GM18520 (cell line): Measurements from ENCODE around the gene CEACAM18.

Source experiments
- ATAC-seq: cut with Tn5 transposase; IDR thresholded peaks from one replicate; pipeline ENCODE4 v1.9.1; 2021; ENCODE audit not compliant: unreplicated experiment

Gene CEACAM18

DNA sequence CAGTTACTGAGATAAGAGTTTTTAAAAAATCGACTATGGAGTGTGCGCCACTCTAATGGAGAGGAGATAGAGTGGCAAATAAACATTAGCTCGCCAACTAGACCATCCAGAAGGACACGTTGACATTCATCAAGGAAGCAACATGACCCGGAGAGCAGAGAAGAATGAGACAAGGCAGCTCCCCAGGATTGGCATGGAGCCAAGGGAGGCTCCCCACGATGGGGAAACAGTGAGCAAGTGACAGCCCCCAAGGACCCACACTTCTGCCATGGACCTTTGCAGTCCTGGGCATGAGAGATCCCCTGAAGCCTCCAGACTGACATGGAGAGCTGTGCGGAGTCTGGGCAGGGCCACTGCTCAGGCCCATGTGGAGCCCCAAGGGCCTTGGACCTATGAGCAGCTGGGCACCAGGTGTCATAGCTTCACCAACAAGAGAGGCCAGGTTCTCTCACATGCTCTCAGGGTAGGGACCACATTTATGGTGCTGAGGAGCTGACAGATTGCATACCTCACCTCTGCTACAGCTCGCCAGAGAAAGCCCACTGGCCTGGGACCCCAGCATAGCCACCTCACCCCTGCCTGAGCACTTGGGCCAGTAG, 46.4 kb downstream of the CEACAM18 start:
- ATAC-seq, result no peak

DNA sequence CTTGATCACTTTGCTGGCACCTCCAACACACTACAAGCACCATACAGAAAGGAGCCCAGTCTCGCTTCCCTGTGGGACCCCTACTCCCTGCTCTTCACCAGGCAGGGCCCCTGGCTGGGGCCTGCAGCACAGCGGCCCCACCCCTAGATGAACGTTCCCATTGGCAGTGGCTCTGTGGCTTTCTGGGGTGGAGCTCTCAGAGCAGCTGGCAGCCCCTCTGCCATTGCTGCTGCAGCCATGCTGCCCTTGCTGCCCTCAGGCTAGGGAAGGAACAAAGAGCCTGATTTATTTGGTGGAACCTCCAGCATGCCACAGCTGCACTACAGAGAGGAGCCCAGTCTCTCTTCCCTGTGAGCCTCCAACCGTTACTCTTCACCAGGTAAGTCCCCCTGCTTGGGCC, 47.3 kb downstream of the CEACAM18 start:
- ATAC-seq, result no peak

DNA sequence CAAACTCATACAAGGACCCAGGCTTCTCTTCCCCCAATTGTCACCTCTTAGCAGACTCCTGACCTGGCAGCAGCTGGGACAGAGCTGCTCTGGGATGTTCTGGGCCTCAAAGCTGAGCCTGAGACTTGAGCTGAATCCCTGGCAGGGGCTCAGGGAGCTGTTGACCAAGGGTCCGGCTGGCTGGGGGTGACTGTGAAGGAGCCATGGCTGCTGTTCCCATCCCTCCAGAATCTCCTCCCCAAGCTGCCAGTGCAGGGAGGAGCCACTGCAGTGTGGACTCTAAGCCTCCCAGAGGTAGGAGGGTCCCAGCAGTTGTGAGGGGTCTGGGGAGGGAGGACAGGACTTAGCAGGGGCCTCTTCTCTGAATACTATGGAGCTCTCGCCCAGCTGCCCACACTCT, 51.0 kb downstream of the CEACAM18 start:
- ATAC-seq, result no peak

DNA sequence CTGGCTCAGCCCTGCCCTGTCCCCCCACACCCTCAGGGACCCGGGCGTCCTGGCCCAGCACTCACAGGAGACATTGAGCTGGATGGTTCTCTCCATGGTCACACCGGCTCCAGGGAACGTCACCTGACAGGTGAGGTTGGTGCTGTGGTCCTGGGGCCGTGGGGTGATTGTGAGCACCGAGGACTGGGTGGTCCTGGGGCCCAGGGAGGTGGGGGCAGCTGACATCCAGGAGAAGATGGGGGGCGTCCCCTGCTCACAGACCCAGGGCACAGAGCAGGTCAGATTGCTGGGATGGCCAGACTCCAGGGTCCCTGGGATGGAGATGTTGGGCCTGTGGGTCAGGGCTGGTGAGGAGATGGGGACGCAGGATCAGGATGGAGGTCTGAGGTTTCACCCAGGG, 52.3 kb downstream of the CEACAM18 start:
- ATAC-seq, result no peak

DNA sequence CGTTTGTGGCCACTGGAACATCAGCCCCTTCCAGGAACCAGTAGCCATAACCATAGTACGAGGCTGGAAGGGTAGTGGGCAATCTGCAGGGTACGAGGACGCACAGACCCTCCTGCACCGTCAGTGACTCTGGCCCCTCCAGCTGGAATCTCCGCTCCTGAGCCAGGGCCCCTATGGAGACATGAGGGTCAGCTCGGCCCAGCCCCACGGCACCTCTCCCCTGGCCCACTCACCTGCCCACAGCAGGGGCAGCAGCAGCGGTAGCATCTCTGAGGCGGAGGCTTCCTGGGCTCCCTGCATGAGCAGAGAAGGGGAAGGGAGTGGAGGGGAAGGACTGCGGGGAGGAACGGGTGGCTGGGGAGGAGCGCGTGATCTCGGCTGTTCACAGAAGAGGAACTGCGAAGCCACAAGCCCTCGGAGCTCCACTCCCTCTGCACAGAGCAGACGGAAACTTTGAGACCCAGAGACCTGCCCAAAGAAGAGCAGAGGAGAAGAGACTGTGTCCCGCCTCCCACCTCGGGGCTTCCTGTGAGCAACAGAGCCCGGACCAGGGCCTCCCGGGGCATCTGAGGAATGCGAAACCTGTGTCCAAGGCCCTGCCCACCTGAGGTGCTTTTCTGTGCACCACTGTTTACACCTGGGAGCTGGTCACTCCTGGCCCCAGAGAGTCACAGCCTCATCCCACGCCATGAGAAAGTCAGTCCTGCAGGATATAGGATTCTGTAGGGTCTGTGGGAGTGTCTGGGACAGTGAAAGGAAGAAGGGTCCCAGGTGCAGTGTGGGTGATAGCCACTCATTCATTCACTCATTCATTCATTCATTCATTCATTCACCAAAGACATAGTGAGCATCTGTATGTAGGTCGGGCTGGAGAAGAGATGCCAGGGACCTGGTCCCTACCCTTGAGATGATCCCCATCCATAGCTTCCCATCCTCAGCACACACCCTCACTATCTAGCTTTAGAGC, 53.3 kb downstream of the CEACAM18 start, which contains the start of gene SIGLEC6:
TSS of gene SIGLEC6 (minus strand) at position 322 of the 967 bp plus-strand sequence. CDS start at position 300, 22 bp downstream.
- no peak for ATAC-seq

DNA sequence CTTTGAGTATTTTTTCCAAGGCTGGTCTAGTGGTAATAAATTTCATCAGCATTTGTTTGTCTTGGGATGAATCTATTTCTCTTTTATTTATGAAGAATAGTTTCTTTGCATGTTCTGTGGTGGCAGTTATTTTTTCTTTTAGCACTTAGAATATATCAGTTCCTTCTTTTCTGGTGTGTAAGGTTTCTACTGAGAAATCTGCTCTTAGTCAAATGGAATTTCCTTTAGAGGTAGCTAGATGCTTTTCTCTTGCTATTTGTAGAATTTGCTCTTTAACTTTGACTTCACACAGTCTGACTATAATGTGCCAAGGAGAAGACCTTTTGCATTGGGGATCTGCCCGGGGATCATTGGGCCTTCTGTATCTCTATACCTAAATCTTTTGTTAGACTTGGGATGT, 57.2 kb downstream of the CEACAM18 start:
- ATAC-seq, result no peak

DNA sequence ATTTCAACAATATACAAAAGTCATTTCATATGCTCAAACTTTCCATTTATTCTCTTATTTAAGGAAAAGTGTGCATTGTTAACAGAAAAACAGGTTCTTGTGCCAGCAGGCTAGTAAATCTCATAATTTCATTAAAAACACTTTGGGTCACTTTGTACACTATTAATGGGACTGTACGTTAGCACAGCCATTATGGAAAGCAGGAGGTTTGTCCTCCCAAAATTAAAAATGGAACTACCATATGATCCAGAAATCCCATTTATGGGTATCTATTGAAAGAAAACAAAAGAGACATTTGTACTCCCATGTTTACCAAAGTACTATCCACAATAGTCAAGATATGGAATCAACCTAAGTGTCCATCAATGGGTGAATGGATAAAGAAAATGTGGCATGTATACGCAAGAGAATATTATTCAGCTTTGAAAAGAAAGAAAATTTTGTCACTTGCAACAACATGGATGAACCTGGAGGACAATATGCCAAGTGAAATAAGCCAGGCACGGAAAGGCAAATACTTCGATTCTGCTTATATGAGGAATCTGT, 61.6 kb downstream of the CEACAM18 start:
- no peak for ATAC-seq
